GM10266 (cell line): ENCODE measurements around the gene RNH1.

Experiments used
- DNase-seq: peaks from one replicate; pipeline ENCODE4 v3.0.0; 2012; ENCODE audit errors: extremely low spot score
- TF ChIP-seq, protein P1 (sequence below): IDR thresholded peaks from 2 replicates; pipeline ENCODE4 v1.5.1; 2012; ENCODE audit warnings: mild to moderate bottlenecking, low read depth; ENCODE audit not compliant: control insufficient read depth, insufficient read depth; ENCODE audit errors: missing control alignments

The RNH1 gene

GRCh38 chr11:491358-491757, 15.7 kb downstream of the RNH1 start:
- no peak for DNase-seq
- TF ChIP-seq, protein P1, sequence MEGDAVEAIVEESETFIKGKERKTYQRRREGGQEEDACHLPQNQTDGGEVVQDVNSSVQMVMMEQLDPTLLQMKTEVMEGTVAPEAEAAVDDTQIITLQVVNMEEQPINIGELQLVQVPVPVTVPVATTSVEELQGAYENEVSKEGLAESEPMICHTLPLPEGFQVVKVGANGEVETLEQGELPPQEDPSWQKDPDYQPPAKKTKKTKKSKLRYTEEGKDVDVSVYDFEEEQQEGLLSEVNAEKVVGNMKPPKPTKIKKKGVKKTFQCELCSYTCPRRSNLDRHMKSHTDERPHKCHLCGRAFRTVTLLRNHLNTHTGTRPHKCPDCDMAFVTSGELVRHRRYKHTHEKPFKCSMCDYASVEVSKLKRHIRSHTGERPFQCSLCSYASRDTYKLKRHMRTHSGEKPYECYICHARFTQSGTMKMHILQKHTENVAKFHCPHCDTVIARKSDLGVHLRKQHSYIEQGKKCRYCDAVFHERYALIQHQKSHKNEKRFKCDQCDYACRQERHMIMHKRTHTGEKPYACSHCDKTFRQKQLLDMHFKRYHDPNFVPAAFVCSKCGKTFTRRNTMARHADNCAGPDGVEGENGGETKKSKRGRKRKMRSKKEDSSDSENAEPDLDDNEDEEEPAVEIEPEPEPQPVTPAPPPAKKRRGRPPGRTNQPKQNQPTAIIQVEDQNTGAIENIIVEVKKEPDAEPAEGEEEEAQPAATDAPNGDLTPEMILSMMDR, result no peak

- no peak for DNase-seq
- TF ChIP-seq, protein P1, result no peak
These were observed 16.1 kb downstream of the RNH1 start for GRCh38 chr11:490930-491260.

DNA sequence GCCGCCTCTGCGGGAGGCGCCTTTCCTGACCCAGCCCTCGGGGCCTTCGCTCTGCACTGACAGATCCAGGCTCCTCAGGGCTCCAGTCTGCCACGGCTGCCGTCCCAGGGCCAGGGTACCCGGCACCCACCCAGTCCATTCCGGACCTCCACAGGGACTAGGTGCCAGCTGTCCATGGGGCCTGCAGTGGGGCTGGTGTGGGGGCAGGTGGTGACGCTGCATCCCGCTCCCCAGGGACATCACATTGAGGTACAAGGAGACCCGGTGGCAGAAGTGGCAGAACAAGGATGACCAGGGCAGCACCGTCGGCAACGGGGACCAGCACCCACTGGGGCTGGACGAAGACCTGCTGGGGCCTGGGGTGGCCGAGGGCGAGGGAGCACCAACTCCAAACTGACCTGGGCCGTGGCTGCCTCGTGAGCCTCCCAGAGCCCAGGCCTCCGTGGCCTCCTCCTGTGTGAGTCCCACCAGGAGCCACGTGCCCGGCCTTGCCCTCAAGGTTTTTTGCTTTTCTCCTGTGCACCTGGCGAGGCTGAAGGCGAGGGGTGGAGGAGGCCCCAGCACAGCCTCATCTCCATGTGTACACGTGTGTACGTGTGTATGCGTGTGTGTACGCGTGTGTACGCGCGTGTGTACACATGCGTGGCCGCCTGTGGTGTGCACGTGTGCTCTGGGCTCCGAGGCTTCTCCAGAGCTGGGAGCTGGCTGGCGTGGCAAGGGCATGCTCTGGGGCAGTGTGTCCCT, 16.7 kb downstream of the RNH1 start:
- TF ChIP-seq, protein P1, result no peak
- peak; percentile 28 for DNase-seq

GRCh38 chr11:489610-490185, 17.3 kb downstream of the RNH1 start:
- TF ChIP-seq, protein P1, result no peak
- DNase-seq, result no peak

DNA sequence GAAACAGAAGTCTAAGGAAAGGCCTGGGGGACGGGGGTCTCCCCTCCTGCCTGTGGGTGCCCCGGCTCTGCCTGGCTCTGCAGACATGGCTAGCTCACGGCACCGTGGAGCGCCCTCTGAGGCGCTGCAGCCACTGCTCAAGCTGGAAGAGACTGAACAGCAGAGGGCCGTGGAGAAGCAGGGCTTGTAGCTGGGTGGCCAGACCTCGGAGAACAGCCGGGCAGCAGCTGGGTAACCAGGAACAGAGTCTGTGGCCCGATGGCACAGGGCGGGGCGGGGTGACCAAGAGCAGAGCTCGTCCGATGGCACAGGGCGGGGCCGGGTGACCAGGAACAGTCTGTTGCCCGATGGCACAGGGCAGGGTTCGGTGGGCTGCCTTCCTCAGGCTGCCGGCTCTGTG, 18.1 kb downstream of the RNH1 start:
- TF ChIP-seq, protein P1, result no peak
- no peak for DNase-seq

DNA sequence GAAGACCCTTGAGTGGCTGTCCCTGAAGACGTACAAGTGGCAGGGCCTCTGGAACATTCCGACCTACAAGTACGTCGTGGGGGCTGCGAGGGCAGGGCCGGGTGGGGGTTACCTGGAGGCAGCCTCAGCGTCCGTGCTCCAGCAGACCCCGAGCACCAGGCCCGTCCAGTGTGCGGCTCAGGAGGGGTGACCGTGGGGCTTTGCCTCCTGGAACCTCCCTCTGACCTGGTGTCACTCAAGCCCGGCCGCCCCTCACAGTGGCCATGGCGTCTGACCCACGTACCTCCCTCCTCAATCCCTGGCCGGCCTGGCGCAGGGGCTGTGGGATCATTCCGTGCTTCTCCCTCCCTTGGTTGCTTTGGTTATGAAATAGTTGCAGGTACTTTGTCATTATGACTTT, 18.5 kb downstream of the RNH1 start:
- no peak for DNase-seq
- TF ChIP-seq, protein P1, result no peak

GRCh38 chr11:488062-488461, 19.0 kb downstream of the RNH1 start:
- TF ChIP-seq, protein P1, result no peak
- no peak for DNase-seq
